Activated CD8-positive, alpha-beta memory T cell treated with anti-CD3 and anti-CD28 coated beads for 48 hours (primary cell): ENCODE results near the gene RAB10.
"Not testable (repeated sequence)": the region's sequence is repeated elsewhere in the genome, so short reads cannot be mapped to it uniquely, and the experiment has no call there.

ENCODE experiments used
- DNase-seq, 3 experiments: peaks; one replicate each; pipeline ENCODE4 v3.0.0-alpha.2; 2020; ENCODE audit warnings: low read depth in 2 of 3, low spot score in 2 of 3

The RAB10 gene

GRCh38 chr2:26033818-26034636 lies at the start of gene RAB10:
RAB10 (plus strand) TSS chr2:26034084; CDS start chr2:26034609, 525 bp downstream.
- peak; percentile 97 to 99 (median 98) for DNase-seq

DNA sequence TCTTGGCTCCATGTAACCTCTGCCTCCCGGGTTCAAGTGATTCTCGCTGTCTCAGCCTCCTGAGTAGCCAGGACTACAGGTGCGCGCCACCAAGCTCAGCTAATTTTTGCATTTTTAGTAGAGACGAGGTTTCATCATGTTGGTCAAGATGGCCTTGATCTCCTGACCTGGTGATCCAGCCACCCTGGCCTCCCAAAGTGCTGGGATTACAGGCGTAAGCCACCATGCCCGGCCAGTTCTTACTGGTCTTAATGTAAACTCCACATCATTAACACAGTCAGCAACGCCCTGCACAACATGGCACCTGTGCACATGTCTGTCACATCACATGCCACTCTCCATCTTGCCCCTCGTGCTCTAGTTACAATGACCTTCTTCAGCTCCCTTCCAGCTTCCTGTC lies 45.8 kb upstream of the RAB10 start:
- no peak for DNase-seq

GRCh38 chr2:25989154-25989553 lies 44.7 kb upstream of the RAB10 start:
- DNase-seq: no peak

DNA sequence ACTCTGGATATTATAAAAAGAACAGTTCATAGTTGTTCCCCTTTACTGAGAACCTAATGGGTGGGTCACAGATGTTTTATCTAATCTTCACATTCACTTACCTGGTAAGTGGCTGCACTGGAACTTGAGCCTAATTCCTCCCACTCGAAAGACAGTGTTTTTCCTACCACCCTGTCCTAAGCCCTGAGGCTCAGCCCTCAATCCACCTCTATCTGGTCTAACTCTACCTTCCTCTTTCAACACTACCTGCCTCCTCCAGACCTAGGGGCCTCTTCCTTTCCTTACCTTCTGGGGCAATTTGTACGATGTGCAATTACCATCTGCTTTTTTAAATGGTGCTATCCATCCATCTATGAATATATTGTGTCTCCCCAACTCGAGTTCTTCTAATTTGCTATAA lies 41.9 kb upstream of the RAB10 start:
- DNase-seq: no peak

GRCh38 chr2:25992556-25992955 lies 41.3 kb upstream of the RAB10 start:
- DNase-seq: no peak

DNA sequence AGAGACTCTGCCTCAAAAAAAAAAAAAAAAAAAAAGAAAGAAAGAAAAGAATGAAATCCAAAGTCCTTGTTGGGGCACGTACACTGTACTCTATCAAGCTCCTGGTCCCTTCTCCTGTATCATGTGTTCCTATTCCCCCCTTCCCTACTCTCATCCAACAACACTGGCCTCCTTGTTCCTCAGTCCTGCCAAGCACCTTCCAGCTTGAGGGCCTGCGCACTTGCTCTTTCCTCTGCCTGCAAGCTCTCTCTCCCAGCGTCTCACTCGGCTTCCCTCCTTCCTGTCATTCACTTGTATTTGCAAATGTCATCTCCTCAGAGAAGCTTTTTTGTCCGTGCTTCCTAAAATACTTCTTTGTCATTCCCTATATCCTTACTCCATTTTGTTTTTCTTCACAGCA lies 40.8 kb upstream of the RAB10 start:
- no peak for DNase-seq

DNA sequence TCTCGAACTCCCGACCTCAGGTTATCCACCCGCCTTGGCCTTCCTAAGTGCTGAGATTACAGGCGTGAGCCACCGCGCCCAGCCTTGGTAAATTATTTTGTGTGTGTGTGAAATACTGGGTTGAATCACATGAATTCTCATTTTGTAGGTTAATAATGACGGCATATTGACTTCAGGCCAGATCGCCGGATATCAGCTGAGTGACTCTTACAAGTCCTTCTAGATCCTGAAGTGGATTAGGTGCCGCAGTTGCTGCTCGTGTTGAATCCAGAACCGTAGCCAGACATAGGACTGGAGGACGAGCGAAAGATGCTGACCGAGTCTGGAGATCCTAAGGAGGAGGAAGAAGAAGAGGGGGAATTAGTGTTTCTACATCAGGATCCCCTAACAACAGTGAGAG lies 39.4 kb upstream of the RAB10 start:
- no peak for DNase-seq

DNA sequence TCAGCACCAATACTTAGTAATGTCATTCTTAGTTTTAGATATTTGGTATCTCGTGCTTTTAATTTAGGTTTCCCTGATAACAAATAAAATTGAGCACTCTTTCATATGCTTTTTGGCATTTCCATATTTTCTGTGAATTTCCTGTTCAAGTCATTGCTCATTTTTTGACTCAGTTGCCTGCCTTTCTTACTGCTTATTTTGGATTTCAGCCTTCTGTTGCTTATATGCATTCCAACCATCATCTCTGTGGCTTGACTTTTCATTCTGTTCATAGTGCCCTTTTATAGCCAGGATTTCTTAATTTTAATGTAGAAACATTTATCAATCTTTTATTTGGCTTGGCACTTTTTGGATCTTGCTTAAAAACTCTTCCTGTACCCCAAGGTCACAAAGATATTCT lies 37.0 kb upstream of the RAB10 start:
- DNase-seq: no peak

GRCh38 chr2:25998816-25999383 lies 35.0 kb upstream of the RAB10 start:
- DNase-seq: not testable (repeated sequence)

GRCh38 chr2:25999406-25999805 lies 34.5 kb upstream of the RAB10 start:
- not testable (repeated sequence) for DNase-seq

DNA sequence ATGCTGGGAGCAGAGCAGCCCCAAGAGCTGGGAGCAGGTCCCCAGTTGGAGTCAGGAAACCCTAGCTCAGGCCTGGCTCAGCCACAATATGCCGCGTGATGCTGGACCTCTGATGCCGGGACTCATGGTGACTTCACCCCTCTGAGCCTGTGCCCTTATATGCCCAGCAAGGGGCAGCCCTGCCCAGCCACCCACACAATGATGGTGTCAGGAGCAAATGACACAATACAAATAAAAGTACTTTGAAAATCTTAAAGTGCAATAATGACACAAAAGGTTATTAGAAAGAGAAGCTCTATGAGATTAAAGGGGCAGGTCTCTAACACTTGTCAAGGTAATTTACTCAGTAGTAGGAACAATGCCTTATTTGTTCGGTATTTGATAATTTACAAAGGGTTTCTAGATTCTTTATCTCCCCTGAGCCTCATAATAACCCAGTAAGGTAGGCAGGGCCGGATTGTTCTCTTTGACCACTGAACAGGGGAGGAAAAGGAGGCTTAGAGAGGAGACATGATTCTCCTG lies 33.3 kb upstream of the RAB10 start:
- no peak for DNase-seq

GRCh38 chr2:26001743-26002351 lies 32.0 kb upstream of the RAB10 start:
- no peak for DNase-seq

- DNase-seq: no peak
Measured at GRCh38 chr2:26002632-26003310, 31.1 kb upstream of the RAB10 start.

- no peak for DNase-seq
Measured at GRCh38 chr2:26008095-26008494, 25.8 kb upstream of the RAB10 start.

- DNase-seq: no peak
Measured at GRCh38 chr2:26008851-26009566, 24.9 kb upstream of the RAB10 start.

DNA sequence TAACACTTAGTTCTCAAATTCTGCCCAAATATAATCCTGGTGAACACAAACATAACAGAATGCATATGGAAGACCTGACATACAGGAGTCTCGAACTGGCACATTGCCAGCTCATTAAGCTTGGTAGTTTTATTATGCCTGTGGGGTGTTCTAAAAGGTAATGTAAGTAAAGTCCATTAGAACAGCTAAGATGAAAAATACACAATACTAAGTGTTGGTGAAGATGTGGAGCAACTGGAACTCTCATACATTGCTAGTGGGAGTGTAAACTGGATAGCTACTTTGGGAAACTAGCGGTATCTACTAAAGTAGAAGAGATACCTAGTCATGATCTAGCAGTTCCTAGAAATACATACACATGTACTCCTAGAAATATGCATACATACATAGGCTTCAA lies 24.3 kb upstream of the RAB10 start:
- no peak for DNase-seq

DNA sequence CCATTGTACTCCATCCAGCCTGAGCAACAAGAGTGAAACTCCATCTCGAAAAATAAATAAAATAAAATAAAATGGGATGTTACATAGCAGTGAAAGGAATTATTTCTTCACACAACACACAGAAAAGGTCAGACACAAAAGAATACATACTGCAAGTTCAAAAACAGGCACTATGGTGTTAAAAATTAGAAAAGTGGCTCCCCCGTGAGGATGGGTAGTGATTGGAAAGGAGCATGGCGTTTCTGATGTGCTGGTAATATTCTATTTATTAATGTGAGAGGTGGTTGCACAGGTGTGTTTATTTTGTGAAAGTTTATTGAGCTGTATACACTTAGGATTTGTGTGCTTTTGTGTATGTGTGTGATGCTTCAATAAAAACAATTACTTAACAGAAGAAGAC lies 22.9 kb upstream of the RAB10 start:
- DNase-seq: no peak

DNA sequence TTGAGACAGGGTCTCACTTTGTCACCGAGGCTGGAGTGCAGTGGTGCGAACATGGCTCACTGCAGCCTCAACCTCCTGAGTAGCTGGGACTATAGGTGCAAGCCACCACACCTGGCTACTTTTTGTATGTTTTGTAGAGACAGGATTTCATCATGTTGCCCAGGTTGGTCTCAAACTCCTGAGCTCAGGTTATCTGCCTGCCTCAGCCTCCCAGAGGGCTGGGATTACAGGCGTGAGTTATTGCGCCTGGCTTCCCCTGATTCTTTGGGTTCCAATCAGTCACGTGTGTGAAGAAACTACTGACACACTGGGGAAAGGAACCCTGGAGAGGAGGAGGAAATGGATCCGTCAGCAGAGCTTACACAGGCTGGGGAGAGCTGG lies 22.3 kb upstream of the RAB10 start:
- no peak for DNase-seq

GRCh38 chr2:26011990-26012856 lies 21.7 kb upstream of the RAB10 start:
- no peak for DNase-seq

- DNase-seq: no peak
Measured at GRCh38 chr2:26013668-26014067, 20.2 kb upstream of the RAB10 start.
